Measurements from ENCODE around the gene EPB41L5.

EPB41L5 gene

GRCh38 chr2:120004254-120004653 is 8.6 kb upstream of the EPB41L5 start:
- no peak for TF ChIP-seq ZFX (IDR thresholded peaks at IDR 0.05; ENCODE audit: borderline replicate concordance)
- TF ChIP-seq, protein P1, sequence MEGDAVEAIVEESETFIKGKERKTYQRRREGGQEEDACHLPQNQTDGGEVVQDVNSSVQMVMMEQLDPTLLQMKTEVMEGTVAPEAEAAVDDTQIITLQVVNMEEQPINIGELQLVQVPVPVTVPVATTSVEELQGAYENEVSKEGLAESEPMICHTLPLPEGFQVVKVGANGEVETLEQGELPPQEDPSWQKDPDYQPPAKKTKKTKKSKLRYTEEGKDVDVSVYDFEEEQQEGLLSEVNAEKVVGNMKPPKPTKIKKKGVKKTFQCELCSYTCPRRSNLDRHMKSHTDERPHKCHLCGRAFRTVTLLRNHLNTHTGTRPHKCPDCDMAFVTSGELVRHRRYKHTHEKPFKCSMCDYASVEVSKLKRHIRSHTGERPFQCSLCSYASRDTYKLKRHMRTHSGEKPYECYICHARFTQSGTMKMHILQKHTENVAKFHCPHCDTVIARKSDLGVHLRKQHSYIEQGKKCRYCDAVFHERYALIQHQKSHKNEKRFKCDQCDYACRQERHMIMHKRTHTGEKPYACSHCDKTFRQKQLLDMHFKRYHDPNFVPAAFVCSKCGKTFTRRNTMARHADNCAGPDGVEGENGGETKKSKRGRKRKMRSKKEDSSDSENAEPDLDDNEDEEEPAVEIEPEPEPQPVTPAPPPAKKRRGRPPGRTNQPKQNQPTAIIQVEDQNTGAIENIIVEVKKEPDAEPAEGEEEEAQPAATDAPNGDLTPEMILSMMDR (IDR thresholded peaks at IDR 0.05), result no peak
- no peak overlapping the region for H3K27ac ChIP-seq

DNA sequence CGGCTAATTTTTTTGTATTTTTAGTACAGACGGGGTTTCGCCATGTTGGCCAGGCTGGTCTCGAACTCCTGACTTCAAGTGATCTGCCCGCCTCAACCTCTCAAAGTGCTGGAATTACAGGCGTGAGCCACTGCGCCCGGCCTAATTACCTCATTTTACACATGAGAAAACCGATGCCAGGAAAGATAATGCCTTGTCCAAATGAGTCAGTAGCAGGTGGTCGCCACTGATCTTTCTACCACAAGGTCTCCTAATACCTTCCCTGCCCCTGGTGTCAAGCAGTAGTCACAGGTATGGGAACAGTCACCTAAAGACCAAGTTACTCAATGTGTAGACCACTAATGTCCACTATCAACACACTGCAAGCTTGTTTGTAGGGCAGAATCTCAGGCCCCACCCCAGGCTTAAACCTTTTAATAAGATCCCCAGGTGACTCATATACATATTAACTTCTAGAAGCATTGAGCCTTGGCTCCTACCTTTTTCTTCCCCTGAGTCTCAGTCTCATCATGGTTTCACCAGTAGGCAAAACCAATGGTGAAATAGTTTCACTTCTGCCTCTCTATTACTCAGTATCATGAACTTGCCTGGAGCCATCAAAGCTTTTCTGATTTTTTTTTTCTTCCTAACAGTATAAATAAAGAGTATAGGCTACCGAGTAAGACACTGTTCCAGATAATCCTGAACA is 6.9 kb upstream of the EPB41L5 start:
- H3K27ac ChIP-seq, result no peak overlapping the region
- TF ChIP-seq, protein P1 (IDR thresholded peaks at IDR 0.05), result no peak
- no peak for TF ChIP-seq ZFX (IDR thresholded peaks at IDR 0.05; ENCODE audit: borderline replicate concordance)

DNA sequence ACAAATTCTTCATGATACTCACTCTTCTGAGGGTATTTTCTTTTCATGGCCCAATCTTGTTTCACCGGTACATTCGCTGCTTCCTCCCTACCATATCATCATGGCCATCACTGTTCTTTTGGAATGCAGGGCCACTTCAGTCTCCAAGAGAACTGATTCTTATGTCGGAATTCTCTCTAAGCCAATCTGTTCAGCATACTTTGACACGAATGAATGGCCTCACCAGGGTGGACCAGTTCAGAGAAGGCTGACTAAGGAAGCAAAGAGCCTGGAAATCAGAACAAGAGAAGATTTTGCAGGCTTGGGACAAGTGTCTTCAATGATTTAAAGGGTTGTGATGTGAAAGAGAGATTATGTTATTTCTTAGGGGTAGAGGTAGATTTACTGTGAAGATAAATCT is 5.0 kb upstream of the EPB41L5 start:
- TF ChIP-seq, protein P1 (IDR thresholded peaks at IDR 0.05), result no peak
- no peak for TF ChIP-seq ZFX (IDR thresholded peaks at IDR 0.05; ENCODE audit: borderline replicate concordance)
- no peak overlapping the region for H3K27ac ChIP-seq

DNA sequence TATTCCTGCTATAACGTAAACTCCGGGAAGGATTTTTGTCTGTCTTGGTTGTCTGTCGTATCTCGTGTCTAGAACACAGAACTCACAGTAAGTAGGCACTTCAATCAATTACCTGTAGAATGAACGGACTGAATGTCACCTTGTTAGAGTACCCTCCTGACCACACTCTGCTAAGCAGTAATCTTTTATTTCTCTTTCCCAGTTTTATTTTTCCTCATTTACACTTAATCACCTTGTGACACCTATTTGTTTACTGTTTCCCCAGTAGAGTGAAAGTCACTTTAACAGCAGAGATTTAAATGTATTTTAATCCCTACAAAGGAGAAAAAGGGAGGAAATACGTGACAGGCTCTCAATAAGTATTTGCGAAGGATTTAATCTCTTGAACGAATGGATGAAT is 514 bp upstream of the EPB41L5 start:
- TF ChIP-seq, protein P1 (IDR thresholded peaks at IDR 0.05), result no peak
- no peak for TF ChIP-seq ZFX (IDR thresholded peaks at IDR 0.05; ENCODE audit: borderline replicate concordance)
- no peak overlapping the region for H3K27ac ChIP-seq

- H3K27ac ChIP-seq, result no peak overlapping the region
- TF ChIP-seq, protein P1 (IDR thresholded peaks at IDR 0.05), result no peak
- no peak for TF ChIP-seq ZFX (IDR thresholded peaks at IDR 0.05; ENCODE audit: borderline replicate concordance)
These were observed 833 bp downstream of the EPB41L5 start for GRCh38 chr2:120013597-120014223.

- TF ChIP-seq, protein P1 (IDR thresholded peaks at IDR 0.05), result no peak
- TF ChIP-seq ZFX (IDR thresholded peaks at IDR 0.05; ENCODE audit: borderline replicate concordance), result no peak
- H3K27ac ChIP-seq, result no peak overlapping the region
These were observed 1.5 kb downstream of the EPB41L5 start for GRCh38 chr2:120014226-120014980.

DNA sequence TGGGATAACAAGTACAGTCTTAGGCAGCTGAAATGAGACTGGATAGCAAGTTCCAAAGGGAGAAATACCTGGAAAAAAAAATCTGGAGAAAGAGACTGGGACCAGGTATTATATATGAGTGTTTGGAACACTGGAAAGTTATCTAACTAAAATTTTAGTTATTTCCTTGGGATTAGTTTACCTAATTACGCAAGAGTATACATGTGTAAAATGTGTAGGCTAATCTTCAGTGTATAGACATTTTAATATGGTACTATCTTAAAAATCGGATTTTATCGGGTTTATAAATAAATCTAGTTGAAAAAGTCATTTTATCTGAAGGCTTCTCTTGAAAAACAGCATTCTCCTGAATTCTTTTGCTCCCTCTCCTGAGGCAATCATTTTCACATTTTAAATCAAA is 3.9 kb downstream of the EPB41L5 start:
- no peak overlapping the region for H3K27ac ChIP-seq
- TF ChIP-seq, protein P1 (IDR thresholded peaks at IDR 0.05), result no peak
- TF ChIP-seq ZFX (IDR thresholded peaks at IDR 0.05; ENCODE audit: borderline replicate concordance), result no peak

All from 22Rv1 (cell line).